SJSA1 (cell line): ENCODE results near the gene RBM48. TPM values are rescaled to one million over a fixed set of nuclear protein-coding genes. Genes with fewer than 3 reads are reported as not detected.

Experiments used
- DNase-seq, 2 experiments: peaks; one replicate each; pipeline ENCODE4 v3.0.0-alpha.2; 2015 to 2020; ENCODE audit warnings: low spot score in 2 of 2, low read depth in 1 of 2
- H3K27ac ChIP-seq: fragments of 250-450 bp; sonication (Bioruptor Pico); 2 replicates; pipeline ENCODE4 v1.5.1; 2020; ENCODE audit warnings: mild to moderate bottlenecking, moderate library complexity
- H3K27me3 ChIP-seq: fragments of 250-450 bp; sonication (Bioruptor Pico); replicated peaks from 2 replicates; pipeline ENCODE4 v1.5.1; 2020; ENCODE audit warnings: mild to moderate bottlenecking, moderate library complexity
- H3K36me3 ChIP-seq: fragments of 250-450 bp; sonication (Bioruptor Pico); 2 replicates; pipeline ENCODE4 v1.5.1; 2020; ENCODE audit warnings: mild to moderate bottlenecking
- H3K4me1 ChIP-seq: fragments of 250-450 bp; sonication (Bioruptor Pico); replicated peaks from 2 replicates; pipeline ENCODE4 v1.6.1; 2021; ENCODE audit warnings: mild to moderate bottlenecking
- H3K4me3 ChIP-seq: fragments of 250-450 bp; sonication (Bioruptor Pico); 2 replicates; pipeline ENCODE4 v1.5.1; 2020; ENCODE audit warnings: mild to moderate bottlenecking
- H3K9me3 ChIP-seq: fragments of 250-450 bp; sonication (Bioruptor Pico); replicated peaks from 2 replicates; pipeline ENCODE4 v1.5.1; 2020; ENCODE audit warnings: mild to moderate bottlenecking
- total RNA-seq: library from RNA; depleted of rRNA; stranded (reverse); fragments of >200 nt; shearing (Covaris generic); gene quantifications from 2 replicates; pipeline ENCODE4 v1.2.3, GENCODE V29; 2014; rRNA removed

RBM48 gene
- total RNA-seq, 1 experiment from 2014 or later: 13.2 TPM

DNA sequence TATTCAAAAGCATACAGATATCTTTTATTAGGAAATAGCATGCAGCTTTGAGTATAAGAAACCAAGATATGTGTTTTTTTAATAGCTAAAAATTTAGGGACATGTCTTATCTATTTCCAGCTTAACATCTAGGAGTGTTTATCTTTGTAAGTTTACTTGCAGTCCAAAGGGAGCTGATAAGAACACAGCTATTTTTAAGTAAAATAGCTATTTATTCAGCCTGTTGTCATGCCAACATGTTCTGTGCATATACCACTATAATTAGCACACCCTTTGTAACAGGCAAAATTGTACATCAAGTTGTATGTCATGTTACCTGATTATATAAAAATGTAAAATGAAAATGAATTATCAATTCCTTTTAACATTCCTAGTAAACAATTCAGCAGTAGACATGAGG lies 32.0 kb downstream of the RBM48 start:
- no peak for DNase-seq
- no peaks in the 10 kb centered on the region for H3K9me3 ChIP-seq

DNA sequence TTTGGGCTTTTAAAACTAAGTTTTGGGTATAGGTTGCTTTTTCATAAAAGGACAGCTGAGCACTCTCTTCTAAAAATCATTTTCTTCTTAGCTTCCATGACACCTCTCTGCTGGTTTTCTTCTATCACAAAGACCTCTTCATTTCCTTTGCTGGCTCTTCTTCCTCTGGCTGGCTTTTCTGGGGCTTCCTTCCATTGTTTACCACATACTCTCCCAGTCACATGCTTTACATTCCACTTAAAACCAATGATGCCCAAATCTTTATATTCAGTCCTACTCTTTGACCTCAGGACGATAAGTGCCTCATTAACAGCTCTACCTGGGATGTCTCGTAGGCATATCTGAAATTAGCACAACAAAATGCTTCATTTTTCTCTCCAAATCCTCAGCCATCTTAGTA lies 34.8 kb downstream of the RBM48 start:
- Histone ChIP-seq H3K4me1 (peaks cover 19% of the 10 kb centered on the region), H3K4me3 (no peak overlapping the region), H3K27ac (no peak overlapping the region), H3K9me3 (no peaks in the 10 kb centered on the region), H3K36me3 (peaks cover 67% of the 10 kb centered on the region), H3K27me3 (no peaks in the 10 kb centered on the region)
- no peak for DNase-seq

More for the DNA sequence above, 32.0 kb downstream of the RBM48 start:
- no peak overlapping the region for H3K27ac ChIP-seq
- no peak overlapping the region for H3K4me3 ChIP-seq
- no peaks in the 10 kb centered on the region for H3K27me3 ChIP-seq
- peaks cover 46% of the 10 kb centered on the region for H3K36me3 ChIP-seq
- peaks cover 12% of the 10 kb centered on the region for H3K4me1 ChIP-seq

DNA sequence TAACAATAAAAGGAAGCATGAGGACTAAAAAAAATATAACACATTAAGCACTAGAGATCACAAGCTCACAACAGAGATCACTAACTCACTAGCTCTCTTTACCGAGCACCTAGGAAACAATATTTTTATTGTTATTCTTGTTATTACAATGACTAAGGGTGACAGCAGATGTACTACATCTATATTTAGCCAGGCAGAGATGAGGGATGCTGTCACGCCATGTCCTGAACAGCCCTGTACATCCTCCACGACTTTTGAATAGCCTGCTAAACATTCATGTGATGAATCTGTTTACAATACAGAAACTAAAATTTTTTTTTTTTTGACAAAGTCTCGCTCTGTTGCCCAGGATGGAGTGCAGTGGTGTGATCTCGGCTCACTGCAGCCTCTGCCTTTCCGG lies 38.9 kb downstream of the RBM48 start:
- Histone ChIP-seq H3K4me1 (peaks cover 19% of the 10 kb centered on the region), H3K4me3 (no peak overlapping the region), H3K27ac (peak overlapping the region; percentile 51; the same call in 1 of the 2 replicates), H3K36me3 (peaks cover 76% of the 10 kb centered on the region), H3K9me3 (no peaks in the 10 kb centered on the region), H3K27me3 (no peaks in the 10 kb centered on the region)
- DNase-seq: no peak

DNA sequence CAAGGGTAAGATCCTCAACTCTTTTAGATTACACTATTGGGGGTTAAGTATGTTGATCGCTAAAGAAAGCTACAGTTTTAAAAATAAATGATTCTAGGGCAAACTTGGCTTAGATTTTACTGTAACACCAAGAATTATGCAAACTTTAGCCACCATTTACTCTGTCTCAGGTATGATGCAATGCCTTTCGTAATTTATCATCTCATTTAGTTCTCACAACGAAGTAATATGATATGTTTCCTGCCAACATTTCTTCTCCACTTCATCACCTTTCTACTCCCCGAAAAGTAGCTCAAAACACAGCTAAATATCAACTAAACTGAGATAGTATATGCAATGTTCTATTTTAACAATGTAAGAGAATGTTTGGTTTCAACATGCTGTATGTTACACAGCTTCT lies 40.5 kb downstream of the RBM48 start:
- H3K9me3 ChIP-seq: no peaks in the 10 kb centered on the region
- H3K4me3 ChIP-seq: no peak overlapping the region
- H3K4me1 ChIP-seq: 0 out of 2 replicates have a peak, but pooled peaks cover 8% of the 10 kb centered on the region
- no peaks in the 10 kb centered on the region for H3K27me3 ChIP-seq
- H3K27ac ChIP-seq: no peak overlapping the region
- H3K36me3 ChIP-seq: peaks cover 64% of the 10 kb centered on the region
- DNase-seq: no peak

DNA sequence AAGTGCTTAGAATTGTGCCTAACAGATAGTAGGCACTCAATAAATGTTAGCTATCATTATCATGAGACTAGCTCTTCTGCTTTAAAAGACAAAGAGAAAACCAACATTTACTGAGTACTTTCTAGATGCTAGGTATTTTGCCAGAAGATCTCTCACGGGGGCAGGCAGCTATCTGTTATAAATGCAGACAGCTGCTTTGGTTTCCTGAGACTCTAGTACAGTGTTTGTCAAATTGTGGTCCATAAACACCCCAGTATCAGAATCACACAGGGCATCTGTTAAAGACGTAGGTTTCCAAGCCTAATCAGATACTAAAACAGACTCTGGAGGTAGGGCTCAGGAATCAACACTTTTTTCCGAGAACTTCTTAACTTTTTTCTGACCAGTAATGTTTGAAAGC lies 47.7 kb downstream of the RBM48 start:
- no peak for DNase-seq
- Histone ChIP-seq H3K4me1 (no peaks in the 10 kb centered on the region), H3K27ac (no peak overlapping the region), H3K36me3 (peaks cover 79% of the 10 kb centered on the region), H3K4me3 (no peak overlapping the region), H3K9me3 (no peaks in the 10 kb centered on the region), H3K27me3 (no peaks in the 10 kb centered on the region)

DNA sequence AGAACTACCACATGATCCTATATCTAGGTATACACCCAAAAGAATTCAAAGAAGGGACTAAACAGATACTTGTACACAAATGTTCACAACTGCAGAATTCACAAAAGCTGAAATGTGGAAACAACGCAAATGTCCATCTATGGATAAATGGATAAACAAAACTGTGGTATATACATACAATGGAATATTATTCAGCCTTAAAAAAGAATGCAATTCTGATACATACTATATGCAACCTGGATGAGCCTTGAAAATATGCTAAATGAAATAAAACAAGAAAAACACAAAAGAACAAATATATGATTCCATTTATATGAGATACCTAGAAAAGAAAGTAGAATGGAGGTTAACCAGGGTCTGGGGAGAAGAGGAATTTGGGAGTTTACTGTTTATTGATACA lies 54.4 kb downstream of the RBM48 start:
- Histone ChIP-seq H3K4me3 (no peak overlapping the region), H3K27me3 (no peaks in the 10 kb centered on the region), H3K27ac (no peak overlapping the region), H3K4me1 (peaks cover 28% of the 10 kb centered on the region), H3K9me3 (no peaks in the 10 kb centered on the region), H3K36me3 (peaks cover 56% of the 10 kb centered on the region)
- DNase-seq: no peak

DNA sequence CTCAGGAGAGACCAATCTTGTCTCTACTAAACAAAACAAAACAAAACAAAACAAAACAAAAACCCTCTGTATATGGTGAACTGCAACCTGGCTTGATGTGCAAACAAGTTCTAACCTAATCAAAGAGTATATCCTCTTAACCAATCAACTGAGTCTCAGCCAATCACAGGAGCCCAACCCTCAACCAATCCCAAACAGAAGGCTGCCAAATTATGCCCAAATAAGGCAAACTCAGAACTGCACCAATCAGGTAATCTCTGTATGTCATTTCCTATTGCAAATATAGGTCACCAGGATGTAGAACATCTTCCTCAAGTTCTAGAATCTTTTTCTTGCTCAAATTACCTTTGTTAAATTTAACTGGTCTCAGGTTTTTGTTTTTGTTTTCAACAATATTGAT lies 56.4 kb downstream of the RBM48 start:
- no peaks in the 10 kb centered on the region for H3K27me3 ChIP-seq
- H3K27ac ChIP-seq: peak overlapping the region; percentile 3; the same call in 1 of the 2 replicates
- no peak for DNase-seq

DNA sequence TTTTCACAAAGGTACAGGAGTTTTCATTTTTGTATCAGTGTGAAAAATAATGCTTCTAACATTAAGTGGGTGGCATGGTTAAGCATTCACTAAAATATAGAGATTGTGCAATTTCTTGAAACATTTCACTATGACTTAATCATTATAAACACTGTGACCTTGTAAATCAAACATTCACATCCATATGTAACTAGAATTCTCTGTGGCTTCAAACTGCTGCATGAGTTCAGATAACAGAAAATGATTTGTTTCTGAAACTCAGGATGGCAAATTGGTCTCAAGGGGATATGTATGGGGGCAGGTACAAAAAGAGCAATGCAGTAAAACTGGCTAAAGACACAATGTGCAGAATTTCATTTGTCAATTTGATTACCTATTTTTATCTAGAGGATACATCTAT lies 57.8 kb downstream of the RBM48 start:
- Histone ChIP-seq H3K4me3 (no peak overlapping the region), H3K4me1 (peaks cover 41% of the 10 kb centered on the region), H3K9me3 (no peaks in the 10 kb centered on the region), H3K36me3 (peaks cover 33% of the 10 kb centered on the region), H3K27me3 (no peaks in the 10 kb centered on the region), H3K27ac (no peak overlapping the region)
- no peak for DNase-seq

More for the DNA sequence above, 56.4 kb downstream of the RBM48 start:
- Histone ChIP-seq H3K36me3 (peaks cover 45% of the 10 kb centered on the region), H3K4me1 (peaks cover 41% of the 10 kb centered on the region), H3K4me3 (no peak overlapping the region), H3K9me3 (no peaks in the 10 kb centered on the region)

DNA sequence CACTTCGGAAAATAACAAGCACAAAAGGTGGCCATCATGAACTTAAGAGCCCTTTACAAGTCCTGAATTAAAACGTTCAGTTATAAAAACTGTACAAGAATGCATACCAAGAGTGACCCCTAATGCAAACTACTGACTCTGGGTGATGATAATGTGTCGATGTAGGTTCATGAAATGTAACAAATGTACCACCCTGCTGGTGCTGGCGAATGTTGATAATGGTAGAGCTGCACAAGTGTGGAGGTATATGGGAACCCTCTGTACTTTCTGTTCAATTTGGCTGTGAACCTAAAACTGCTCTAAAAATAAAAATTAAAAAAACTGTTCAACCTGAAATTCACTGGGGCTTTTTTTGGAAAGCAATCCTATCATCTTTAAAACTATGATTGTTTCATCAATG lies 58.2 kb downstream of the RBM48 start:
- H3K4me1 ChIP-seq: peaks cover 41% of the 10 kb centered on the region
- DNase-seq: no peak
- H3K36me3 ChIP-seq: peaks cover 31% of the 10 kb centered on the region
- H3K27me3 ChIP-seq: no peaks in the 10 kb centered on the region
- no peak overlapping the region for H3K4me3 ChIP-seq
- no peaks in the 10 kb centered on the region for H3K9me3 ChIP-seq
- H3K27ac ChIP-seq: no peak overlapping the region

Other genes starting within 250 kb of the RBM48 start
- 8.1 and 14.6 TPM in 2 replicates for gene GATAD1, start 81.3 kb upstream of the RBM48 start, total RNA-seq
- gene ERVW-1, start 50.8 kb upstream of the RBM48 start, total RNA-seq: not detected in 2 replicates
- gene PEX1, start 275 bp upstream of the RBM48 start, total RNA-seq: 9.8 and 10.8 TPM in 2 replicates
- 26.9 and 34.0 TPM in 2 replicates for gene FAM133B, start 61.6 kb downstream of the RBM48 start, total RNA-seq